ELR (cell line): ENCODE results near the gene TAGLN2.
"Not testable (repeated sequence)": the region's sequence is repeated elsewhere in the genome, so short reads cannot be mapped to it uniquely, and the experiment has no call there.

Experiments used
- DNase-seq: peaks from one replicate; pipeline ENCODE4 v3.0.0-alpha.2; 2015; ENCODE audit warnings: low read depth

The TAGLN2 gene

GRCh38 chr1:159899634-159900033 lies 25.7 kb downstream of the TAGLN2 start:
- not testable (repeated sequence) for DNase-seq

- no peak for DNase-seq
Measured at GRCh38 chr1:159898527-159898926, 26.8 kb downstream of the TAGLN2 start.

- DNase-seq = no peak
Measured at GRCh38 chr1:159897962-159898361, 27.3 kb downstream of the TAGLN2 start.

- no peak for DNase-seq
Measured at GRCh38 chr1:159896546-159896930, 28.8 kb downstream of the TAGLN2 start.

- DNase-seq = no peak
Measured at GRCh38 chr1:159895836-159896545, 29.3 kb downstream of the TAGLN2 start.

- no peak for DNase-seq
Measured at GRCh38 chr1:159895286-159895685, 30.0 kb downstream of the TAGLN2 start.

- peak; percentile 26 for DNase-seq
Measured at GRCh38 chr1:159892944-159893343, 32.4 kb downstream of the TAGLN2 start.

- DNase-seq = peak; percentile 95
Measured at GRCh38 chr1:159891275-159892157, 33.8 kb downstream of the TAGLN2 start.

GRCh38 chr1:159890390-159890789 lies 34.9 kb downstream of the TAGLN2 start:
- DNase-seq = peak; percentile 48

- DNase-seq = peak; percentile 99
Measured at GRCh38 chr1:159889821-159890252, 35.5 kb downstream of the TAGLN2 start.

GRCh38 chr1:159889202-159889601 lies 36.1 kb downstream of the TAGLN2 start:
- no peak for DNase-seq

GRCh38 chr1:159884296-159884695 lies 41.0 kb downstream of the TAGLN2 start:
- DNase-seq = no peak

- DNase-seq = no peak
Measured at GRCh38 chr1:159883134-159883533, 42.2 kb downstream of the TAGLN2 start.

GRCh38 chr1:159882527-159882862 lies 42.8 kb downstream of the TAGLN2 start:
- DNase-seq = peak; percentile 83

- peak; percentile 100 for DNase-seq
Measured at GRCh38 chr1:159881622-159882526, 43.4 kb downstream of the TAGLN2 start.

- DNase-seq = no peak
Measured at GRCh38 chr1:159880430-159880829, 44.9 kb downstream of the TAGLN2 start.

GRCh38 chr1:159879977-159880376 lies 45.3 kb downstream of the TAGLN2 start:
- DNase-seq = peak; percentile 91

GRCh38 chr1:159879136-159879535 lies 46.2 kb downstream of the TAGLN2 start:
- DNase-seq = peak; percentile 14

- no peak for DNase-seq
Measured at GRCh38 chr1:159877695-159878444, 47.4 kb downstream of the TAGLN2 start.

GRCh38 chr1:159873530-159874143 lies 51.7 kb downstream of the TAGLN2 start:
- DNase-seq = no peak

- no peak for DNase-seq
Measured at GRCh38 chr1:159872891-159873290, 52.4 kb downstream of the TAGLN2 start.
